Epidermal melanocyte (primary cell): ENCODE measurements around the gene CSGALNACT2.

Source experiments
- DNase-seq: peaks from one replicate; pipeline ENCODE4 v3.0.0; 2011; ENCODE audit warnings: low spot score; ENCODE audit not compliant: insufficient read length

Gene CSGALNACT2

GRCh38 chr10:43123361-43124093 lies 14.7 kb upstream of the CSGALNACT2 start:
- no peak for DNase-seq

- no peak for DNase-seq
These were observed 14.1 kb upstream of the CSGALNACT2 start for GRCh38 chr10:43124094-43124521.

- no peak for DNase-seq
These were observed 13.5 kb upstream of the CSGALNACT2 start for GRCh38 chr10:43124574-43125273.

GRCh38 chr10:43125274-43125845 lies 12.9 kb upstream of the CSGALNACT2 start:
- DNase-seq, result no peak

- DNase-seq, result no peak
These were observed 12.1 kb upstream of the CSGALNACT2 start for GRCh38 chr10:43125881-43126731.

- DNase-seq, result no peak
These were observed 11.4 kb upstream of the CSGALNACT2 start for GRCh38 chr10:43126759-43127424.

- DNase-seq, result no peak
These were observed 10.8 kb upstream of the CSGALNACT2 start for GRCh38 chr10:43127442-43127841.

- no peak for DNase-seq
These were observed 9.9 kb upstream of the CSGALNACT2 start for GRCh38 chr10:43128331-43128730.

- DNase-seq, result peak; percentile 95
These were observed 9.1 kb upstream of the CSGALNACT2 start for GRCh38 chr10:43128958-43129706.

GRCh38 chr10:43130770-43131171 lies 7.5 kb upstream of the CSGALNACT2 start:
- DNase-seq, result no peak

- DNase-seq, result no peak
These were observed 7.0 kb upstream of the CSGALNACT2 start for GRCh38 chr10:43131256-43131655.

- no peak for DNase-seq
These were observed 6.3 kb upstream of the CSGALNACT2 start for GRCh38 chr10:43131906-43132305.

- DNase-seq, result no peak
These were observed 5.1 kb upstream of the CSGALNACT2 start for GRCh38 chr10:43132867-43133787.

- DNase-seq, result no peak
These were observed 3.9 kb upstream of the CSGALNACT2 start for GRCh38 chr10:43134126-43134905.

GRCh38 chr10:43135064-43135463 lies 3.2 kb upstream of the CSGALNACT2 start:
- no peak for DNase-seq

- no peak for DNase-seq
These were observed 2.6 kb upstream of the CSGALNACT2 start for GRCh38 chr10:43135656-43136055.

GRCh38 chr10:43136432-43136831 lies 1.8 kb upstream of the CSGALNACT2 start:
- no peak for DNase-seq

- DNase-seq, result no peak
These were observed 1.1 kb upstream of the CSGALNACT2 start for GRCh38 chr10:43136995-43137716.
